Liver (tissue), 9 donors: Measurements from ENCODE around the gene ZNF93. TPM values are rescaled to one million over a fixed set of nuclear protein-coding genes. Genes with fewer than 3 reads are reported as not detected.
A peak's percentile ranks its signal among the peaks of the same experiment; 100 is the strongest.
"Not testable (repeated sequence)": the region's sequence is repeated elsewhere in the genome, so short reads cannot be mapped to it uniquely, and the experiment has no call there.

ENCODE experiments used
- DNase-seq: peaks from one replicate; pipeline ENCODE4 v3.0.0-alpha.2; 2017; ENCODE audit warnings: low spot score
- H3K27ac ChIP-seq, 2 donors: one replicate each; pipeline ENCODE4 v1.7.0; 2013; ENCODE audit warnings: inconsistent platforms in 2 of 2, low read length in 2 of 2, control low read depth in 1 of 2, low read depth in 1 of 2, mild to moderate bottlenecking in 1 of 2
- H3K27me3 ChIP-seq, 4 donors: one replicate each; pipeline versions ENCODE4 v1.6.1 to v1.7.0; 2013; ENCODE audit warnings: low read length in 3 of 4, inconsistent platforms in 1 of 4, mild to moderate bottlenecking in 1 of 4, moderate library complexity in 1 of 4; ENCODE audit not compliant: control insufficient read depth in 4 of 4, insufficient read depth in 4 of 4
- H3K36me3 ChIP-seq, 4 donors: one replicate each; pipeline versions ENCODE4 v1.6.1 to v1.7.0; 2013; ENCODE audit warnings: low read length in 3 of 4, mild to moderate bottlenecking in 3 of 4, low read depth in 1 of 4, moderate library complexity in 1 of 4; ENCODE audit not compliant: control insufficient read depth in 4 of 4, insufficient read depth in 3 of 4
- H3K4me1 ChIP-seq, 4 donors: one replicate each; pipeline versions ENCODE4 v1.6.1 to v1.7.0; 2013; ENCODE audit warnings: low read length in 3 of 4, mild to moderate bottlenecking in 3 of 4, moderate library complexity in 1 of 4; ENCODE audit not compliant: control insufficient read depth in 4 of 4, insufficient read depth in 4 of 4
- H3K4me3 ChIP-seq, 3 donors: one replicate each; pipeline versions ENCODE4 v1.6.1 to v1.7.0; 2013; ENCODE audit warnings: low read length in 3 of 3, control low read depth in 1 of 3, low read depth in 1 of 3, mild to moderate bottlenecking in 1 of 3
- H3K9ac ChIP-seq, 2 donors: one replicate each; pipeline ENCODE4 v1.7.0; 2013; ENCODE audit warnings: low read length in 2 of 2, mild to moderate bottlenecking in 2 of 2, moderate library complexity in 2 of 2, control low read depth in 1 of 2, low read depth in 1 of 2
- H3K9me3 ChIP-seq, 4 donors: one replicate each; pipeline versions ENCODE4 v1.6.1 to v1.7.0; 2013; ENCODE audit warnings: low read length in 3 of 4; ENCODE audit not compliant: control insufficient read depth in 4 of 4
- ATF3 ChIP-seq: IDR thresholded peaks from 2 replicates; pipeline ENCODE4 v1.6.1; 2016; ENCODE audit warnings: antibody characterized with exemption
- FOXA1 ChIP-seq: IDR thresholded peaks from 2 replicates; pipeline ENCODE4 v1.6.1; 2016; ENCODE audit warnings: antibody characterized with exemption
- FOXA2 ChIP-seq: IDR thresholded peaks from 2 replicates; pipeline ENCODE4 v1.6.1; 2016; ENCODE audit warnings: antibody characterized with exemption
- GABPA ChIP-seq, 2 donors: IDR thresholded peaks in 1 of 2; conservative IDR thresholded peaks in 1 of 2; 2 replicates each; pipeline ENCODE4 v1.6.1; 2016; ENCODE audit warnings: antibody characterized with exemption in 2 of 2, mild to moderate bottlenecking in 1 of 2, moderate library complexity in 1 of 2
- HNF4G ChIP-seq: IDR thresholded peaks from 2 replicates; pipeline ENCODE4 v1.6.1; 2016; ENCODE audit warnings: antibody characterized with exemption
- MAX ChIP-seq: IDR thresholded peaks from 2 replicates; pipeline ENCODE4 v1.6.1; 2016; ENCODE audit warnings: antibody characterized with exemption
- NR2F2 ChIP-seq: IDR thresholded peaks from 2 replicates; pipeline ENCODE4 v1.6.1; 2016; ENCODE audit warnings: antibody characterized with exemption
- RAD21 ChIP-seq, 2 donors: IDR thresholded peaks; 2 replicates each; pipeline ENCODE4 v1.6.1; 2016; ENCODE audit warnings: antibody characterized with exemption in 2 of 2, mild to moderate bottlenecking in 2 of 2
- RXRA ChIP-seq, 2 donors: IDR thresholded peaks; 2 replicates each; pipeline ENCODE4 v1.6.1; 2017 to 2018; ENCODE audit warnings: antibody characterized with exemption in 2 of 2, mild to moderate bottlenecking in 1 of 2
- SP1 ChIP-seq: IDR thresholded peaks from 2 replicates; pipeline ENCODE4 v1.6.1; 2018; ENCODE audit warnings: antibody characterized with exemption, mild to moderate bottlenecking
- TAF1 ChIP-seq: conservative IDR thresholded peaks from 2 replicates; pipeline ENCODE4 v1.6.1; 2016; ENCODE audit warnings: antibody characterized with exemption, mild to moderate bottlenecking
- WGBS: extraction: QIAGEN DNeasy Blood & Tissue Kit; methylation state at CpG from one replicate; pipeline ENCODE4 v1.1.7; 2013; 5-methylcytosine and 5-hydroxymethylcytosine counted together
- polyA plus RNA-seq, 2 donors: library from polyadenylated mRNA; stranded (reverse) in 1 of 2; unstranded in 1 of 2; fragments of 200-250 nt in 1 of 2; fragments of >200 nt in 1 of 2; fragmentation: Nextera tagmentation in 1 of 2; extraction: Ambion mirVana in 1 of 2; gene quantifications; one replicate each; pipeline versions ENCODE4 v1.2.1 to v1.2.3, GENCODE V29; 2013 to 2015
- total RNA-seq, 2 donors: library from RNA; depleted of rRNA; stranded (reverse); fragments of >200 nt; gene quantifications; one replicate each; pipeline ENCODE4 v1.2.3, GENCODE V29; 2014
- TF ChIP-seq, protein P1 (sequence below): fragments of 150-350 bp; IDR thresholded peaks from 2 replicates; pipeline ENCODE4 v1.5.1; 2017; ENCODE audit warnings: improper control_type of control experiment, low read depth, low read length; ENCODE audit not compliant: missing input control
- TF ChIP-seq, protein P2 (sequence below): IDR thresholded peaks from 2 replicates; pipeline ENCODE4 v1.6.1; 2016; ENCODE audit warnings: antibody characterized with exemption, mild to moderate bottlenecking
- donor health status: healthy.
- donor health status: healthy.
- donor health status: healthy.
- donor health status: healthy.
- donor health status: healthy.

ZNF93 gene
- total and polyA plus RNA-seq, 4 donors = 0.24 to 3.2 (median 0.64) TPM

DNA sequence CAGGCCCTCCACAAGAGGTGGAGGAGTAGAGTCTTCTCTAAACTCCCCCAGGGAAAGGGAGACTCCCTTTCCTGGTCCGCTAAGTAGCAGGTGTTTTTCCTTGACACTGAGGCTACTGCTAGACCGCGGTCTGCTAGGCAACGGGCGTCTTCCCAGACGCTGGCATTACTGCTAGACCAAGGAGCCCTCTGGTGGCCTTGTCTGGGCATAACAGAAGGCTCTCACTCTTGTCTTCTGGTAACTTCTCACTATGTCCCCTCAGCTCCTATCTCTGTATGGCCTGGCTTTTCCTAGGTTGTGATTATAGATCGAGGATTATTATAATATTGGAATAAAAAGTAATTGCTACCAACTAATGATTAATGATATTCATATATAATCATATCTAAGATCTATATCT lies 29.7 kb downstream of the ZNF93 start:
- H3K36me3 ChIP-seq, DNase-seq, H3K27ac ChIP-seq, H3K4me3 ChIP-seq, H3K9ac ChIP-seq, H3K4me1 ChIP-seq, H3K27me3 ChIP-seq: not testable (repeated sequence)
- TF ChIP-seq, protein P1, sequence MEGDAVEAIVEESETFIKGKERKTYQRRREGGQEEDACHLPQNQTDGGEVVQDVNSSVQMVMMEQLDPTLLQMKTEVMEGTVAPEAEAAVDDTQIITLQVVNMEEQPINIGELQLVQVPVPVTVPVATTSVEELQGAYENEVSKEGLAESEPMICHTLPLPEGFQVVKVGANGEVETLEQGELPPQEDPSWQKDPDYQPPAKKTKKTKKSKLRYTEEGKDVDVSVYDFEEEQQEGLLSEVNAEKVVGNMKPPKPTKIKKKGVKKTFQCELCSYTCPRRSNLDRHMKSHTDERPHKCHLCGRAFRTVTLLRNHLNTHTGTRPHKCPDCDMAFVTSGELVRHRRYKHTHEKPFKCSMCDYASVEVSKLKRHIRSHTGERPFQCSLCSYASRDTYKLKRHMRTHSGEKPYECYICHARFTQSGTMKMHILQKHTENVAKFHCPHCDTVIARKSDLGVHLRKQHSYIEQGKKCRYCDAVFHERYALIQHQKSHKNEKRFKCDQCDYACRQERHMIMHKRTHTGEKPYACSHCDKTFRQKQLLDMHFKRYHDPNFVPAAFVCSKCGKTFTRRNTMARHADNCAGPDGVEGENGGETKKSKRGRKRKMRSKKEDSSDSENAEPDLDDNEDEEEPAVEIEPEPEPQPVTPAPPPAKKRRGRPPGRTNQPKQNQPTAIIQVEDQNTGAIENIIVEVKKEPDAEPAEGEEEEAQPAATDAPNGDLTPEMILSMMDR = peak; percentile 33
- peak; percentile 63 to 74 for TF ChIP-seq RAD21 (IDR thresholded peaks at IDR 0.05)
- WGBS = 74% methylated on average over 7 of the region's 7 CpGs
- peaks cover 17 to 57% (median 19%) of the 10 kb centered on the region in 4 donors for H3K9me3 ChIP-seq

- not testable (repeated sequence) for H3K4me1 ChIP-seq, H3K27me3 ChIP-seq, DNase-seq, H3K36me3 ChIP-seq, H3K9ac ChIP-seq, H3K27ac ChIP-seq
- Histone ChIP-seq H3K9me3 (peaks cover 17 to 68% (median 20%) of the 10 kb centered on the region in 4 donors), H3K4me3 (peak overlapping the region in 1 of 3 donors; percentile 12)
- WGBS = 88% methylated on average over 3 of the region's 3 CpGs
Observed at GRCh38 chr19:19933432-19934314, 32.9 kb downstream of the ZNF93 start.

DNA sequence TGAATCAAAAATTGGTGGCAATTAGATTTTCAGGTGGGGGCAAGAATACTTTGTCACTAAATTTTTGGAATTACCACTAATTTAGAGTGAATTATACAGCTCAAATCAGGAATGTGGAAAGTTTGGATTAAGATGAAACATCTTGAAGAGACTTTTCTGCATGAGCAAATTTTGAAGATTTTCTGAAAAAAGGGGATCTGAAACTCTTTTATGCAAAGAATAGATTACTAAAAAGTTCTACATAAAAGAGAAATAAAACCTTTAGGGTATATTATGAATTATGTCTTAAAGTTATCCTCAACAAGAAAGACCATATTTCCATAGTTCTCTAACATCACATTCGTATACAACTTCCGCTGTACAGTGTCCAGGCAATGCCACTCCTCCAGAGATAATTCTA lies 36.7 kb downstream of the ZNF93 start:
- Histone ChIP-seq H3K36me3 (no peaks in the 10 kb centered on the region), H3K9me3 (peaks cover 17 to 48% (median 18%) of the 10 kb centered on the region in 4 donors), H3K4me1 (no peaks in the 10 kb centered on the region), H3K27me3 (no peaks in the 10 kb centered on the region), H3K27ac (no peak overlapping the region), H3K4me3 (no peak overlapping the region), H3K9ac (no peak overlapping the region)
- TF ChIP-seq TAF1 (no peak), MAX (no peak), SP1 (no peak), NR2F2 (no peak), FOXA1 (no peak), RXRA (IDR thresholded peaks at IDR 0.05) (no peak), ATF3 (no peak), FOXA2 (no peak), GABPA (IDR thresholded peaks at IDR 0.05 in 1 of 2, conservative IDR thresholded peaks at IDR 0.05 in 1 of 2) (no peak), HNF4G (no peak), RAD21 (IDR thresholded peaks at IDR 0.05) (no peak)
- TF ChIP-seq, protein P2, sequence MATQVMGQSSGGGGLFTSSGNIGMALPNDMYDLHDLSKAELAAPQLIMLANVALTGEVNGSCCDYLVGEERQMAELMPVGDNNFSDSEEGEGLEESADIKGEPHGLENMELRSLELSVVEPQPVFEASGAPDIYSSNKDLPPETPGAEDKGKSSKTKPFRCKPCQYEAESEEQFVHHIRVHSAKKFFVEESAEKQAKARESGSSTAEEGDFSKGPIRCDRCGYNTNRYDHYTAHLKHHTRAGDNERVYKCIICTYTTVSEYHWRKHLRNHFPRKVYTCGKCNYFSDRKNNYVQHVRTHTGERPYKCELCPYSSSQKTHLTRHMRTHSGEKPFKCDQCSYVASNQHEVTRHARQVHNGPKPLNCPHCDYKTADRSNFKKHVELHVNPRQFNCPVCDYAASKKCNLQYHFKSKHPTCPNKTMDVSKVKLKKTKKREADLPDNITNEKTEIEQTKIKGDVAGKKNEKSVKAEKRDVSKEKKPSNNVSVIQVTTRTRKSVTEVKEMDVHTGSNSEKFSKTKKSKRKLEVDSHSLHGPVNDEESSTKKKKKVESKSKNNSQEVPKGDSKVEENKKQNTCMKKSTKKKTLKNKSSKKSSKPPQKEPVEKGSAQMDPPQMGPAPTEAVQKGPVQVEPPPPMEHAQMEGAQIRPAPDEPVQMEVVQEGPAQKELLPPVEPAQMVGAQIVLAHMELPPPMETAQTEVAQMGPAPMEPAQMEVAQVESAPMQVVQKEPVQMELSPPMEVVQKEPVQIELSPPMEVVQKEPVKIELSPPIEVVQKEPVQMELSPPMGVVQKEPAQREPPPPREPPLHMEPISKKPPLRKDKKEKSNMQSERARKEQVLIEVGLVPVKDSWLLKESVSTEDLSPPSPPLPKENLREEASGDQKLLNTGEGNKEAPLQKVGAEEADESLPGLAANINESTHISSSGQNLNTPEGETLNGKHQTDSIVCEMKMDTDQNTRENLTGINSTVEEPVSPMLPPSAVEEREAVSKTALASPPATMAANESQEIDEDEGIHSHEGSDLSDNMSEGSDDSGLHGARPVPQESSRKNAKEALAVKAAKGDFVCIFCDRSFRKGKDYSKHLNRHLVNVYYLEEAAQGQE = no peak
- TF ChIP-seq, protein P1 = no peak
- WGBS = 96% methylated on average over 2 of the region's 2 CpGs
- DNase-seq = no peak
